DOHH2 (cell line): ENCODE data around the gene CDH26.
"Not testable (repeated sequence)": the region's sequence is repeated elsewhere in the genome, so short reads cannot be mapped to it uniquely, and the experiment has no call there.

Experiments
- H3F3A ChIP-seq: fragments of 200-600 bp; sonication (generic), shearing (Covaris generic); 2 replicates; pipeline ENCODE4 v1.6.0; 2016; ENCODE audit warnings: antibody characterized with exemption, mild to moderate bottlenecking; ENCODE audit not compliant: control insufficient read depth, insufficient read depth
- H3K27ac ChIP-seq: fragments of 200-600 bp; sonication (generic); 2 replicates; pipeline ENCODE4 v1.5.1; 2014; ENCODE audit warnings: low read depth, mild to moderate bottlenecking, low read length, moderate library complexity
- H3K27me3 ChIP-seq: fragments of 200-600 bp; sonication (generic); 2 replicates; pipeline ENCODE4 v1.6.1; 2014; ENCODE audit warnings: mild to moderate bottlenecking, low read length, mixed read lengths; ENCODE audit not compliant: control insufficient read depth
- H3K36me3 ChIP-seq: fragments of 200-600 bp; sonication (generic); 2 replicates; pipeline ENCODE4 v1.6.1; 2014; ENCODE audit warnings: mild to moderate bottlenecking, low read length, moderate library complexity, mixed read lengths; ENCODE audit not compliant: control insufficient read depth
- H3K4me1 ChIP-seq: fragments of 200-600 bp; sonication (generic); 2 replicates; pipeline ENCODE4 v1.6.1; 2014; ENCODE audit warnings: mild to moderate bottlenecking, low read length, mixed read lengths; ENCODE audit not compliant: control insufficient read depth
- H3K4me2 ChIP-seq: fragments of 200-600 bp; sonication (generic); 2 replicates; pipeline ENCODE4 v1.6.0; 2014; ENCODE audit warnings: mild to moderate bottlenecking, low read length, moderate library complexity
- H3K4me3 ChIP-seq: fragments of 200-600 bp; sonication (generic); 2 replicates; pipeline ENCODE4 v1.5.1; 2014; ENCODE audit warnings: mild to moderate bottlenecking, low read length, mixed read lengths
- H3K79me2 ChIP-seq: fragments of 200-600 bp; sonication (generic); 2 replicates; pipeline ENCODE4 v1.6.1; 2014; ENCODE audit warnings: mild to moderate bottlenecking, low read length, mixed read lengths; ENCODE audit not compliant: control insufficient read depth
- H3K9me2 ChIP-seq: fragments of 200-600 bp; sonication (generic); replicated peaks from 2 replicates; pipeline ENCODE4 v1.6.1; 2014; ENCODE audit warnings: mild to moderate bottlenecking, low read length, mixed read lengths; ENCODE audit not compliant: control insufficient read depth
- H3K9me3 ChIP-seq: fragments of 200-600 bp; sonication (generic); 2 replicates; pipeline ENCODE4 v1.6.1; 2014; ENCODE audit warnings: antibody characterized with exemption, low read length, mixed read lengths; ENCODE audit not compliant: control insufficient read depth, insufficient read depth
- H4K20me1 ChIP-seq: fragments of 200-600 bp; sonication (generic); 2 replicates; pipeline ENCODE4 v1.6.0; 2014; ENCODE audit warnings: low read depth, mild to moderate bottlenecking, antibody characterized with exemption, low read length, moderate library complexity; ENCODE audit not compliant: control insufficient read depth, insufficient read depth
- CTCF ChIP-seq: fragments of 200-600 bp; sonication (generic); IDR thresholded peaks from one replicate; pipeline ENCODE4 v1.5.1; 2014; ENCODE audit warnings: antibody characterized with exemption, mild to moderate bottlenecking, low read depth, low read length; ENCODE audit not compliant: poor library complexity, severe bottlenecking
- EZH2phosphoT487 ChIP-seq: fragments of 200-600 bp; sonication (generic); IDR thresholded peaks from 2 replicates; pipeline ENCODE4 v1.6.1; 2017; ENCODE audit warnings: borderline replicate concordance, mild to moderate bottlenecking, antibody characterized with exemption, low read length, moderate library complexity, mixed read lengths

Gene CDH26

DNA sequence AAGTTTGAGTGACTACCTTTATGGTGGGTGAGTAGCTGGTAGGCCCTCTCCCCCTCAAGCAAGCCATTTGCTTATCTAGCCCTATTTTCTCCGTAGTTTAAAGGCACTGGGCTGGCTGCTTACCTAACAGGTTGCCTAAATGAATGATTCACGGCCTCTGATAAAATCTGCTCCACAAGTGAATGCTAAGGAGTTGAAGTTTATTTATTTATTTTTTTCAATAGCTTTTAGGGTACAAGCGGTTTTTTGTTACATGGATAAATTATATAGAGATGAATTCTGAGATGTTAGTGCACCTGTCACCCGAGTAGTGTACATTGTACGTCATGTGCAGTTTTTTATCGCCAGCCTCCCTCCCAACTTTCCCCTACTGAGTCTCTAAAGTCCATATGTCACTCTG, 8.3 kb upstream of the CDH26 start:
- TF ChIP-seq CTCF (no peak), EZH2phosphoT487 (no peak)
- H3K4me1 ChIP-seq: peaks cover 19% of the 10 kb centered on the region
- H3F3A ChIP-seq: peaks cover 9% of the 10 kb centered on the region; the same call in 1 of the 2 replicates
- H3K9me3 ChIP-seq: no peaks in the 10 kb centered on the region
- H3K4me2 ChIP-seq: no peak overlapping the region
- H3K27ac ChIP-seq: no peak overlapping the region
- peaks cover 4% of the 10 kb centered on the region; the same call in 1 of the 2 replicates for H3K36me3 ChIP-seq
- H3K27me3 ChIP-seq: no peaks in the 10 kb centered on the region
- no peaks in the 10 kb centered on the region for H3K79me2 ChIP-seq
- H3K4me3 ChIP-seq: no peak overlapping the region
- H3K9me2 ChIP-seq: no peaks in the 10 kb centered on the region
- H4K20me1 ChIP-seq: no peaks in the 10 kb centered on the region

- H3K9me2 ChIP-seq: no peaks in the 10 kb centered on the region
- no peaks in the 10 kb centered on the region for H3K4me1 ChIP-seq
- no peak overlapping the region for H3K4me3 ChIP-seq
- no peaks in the 10 kb centered on the region for H4K20me1 ChIP-seq
- H3K27me3 ChIP-seq: no peaks in the 10 kb centered on the region
- TF ChIP-seq EZH2phosphoT487: no peak
- no peak for TF ChIP-seq CTCF
- no peaks in the 10 kb centered on the region for H3K36me3 ChIP-seq
- no peaks in the 10 kb centered on the region for H3F3A ChIP-seq
- no peak overlapping the region for H3K27ac ChIP-seq
- H3K9me3 ChIP-seq: no peaks in the 10 kb centered on the region
- no peak overlapping the region for H3K4me2 ChIP-seq
- no peaks in the 10 kb centered on the region for H3K79me2 ChIP-seq
These were observed 3.5 kb upstream of the CDH26 start for GRCh38 chr20:59954718-59955117.

DNA sequence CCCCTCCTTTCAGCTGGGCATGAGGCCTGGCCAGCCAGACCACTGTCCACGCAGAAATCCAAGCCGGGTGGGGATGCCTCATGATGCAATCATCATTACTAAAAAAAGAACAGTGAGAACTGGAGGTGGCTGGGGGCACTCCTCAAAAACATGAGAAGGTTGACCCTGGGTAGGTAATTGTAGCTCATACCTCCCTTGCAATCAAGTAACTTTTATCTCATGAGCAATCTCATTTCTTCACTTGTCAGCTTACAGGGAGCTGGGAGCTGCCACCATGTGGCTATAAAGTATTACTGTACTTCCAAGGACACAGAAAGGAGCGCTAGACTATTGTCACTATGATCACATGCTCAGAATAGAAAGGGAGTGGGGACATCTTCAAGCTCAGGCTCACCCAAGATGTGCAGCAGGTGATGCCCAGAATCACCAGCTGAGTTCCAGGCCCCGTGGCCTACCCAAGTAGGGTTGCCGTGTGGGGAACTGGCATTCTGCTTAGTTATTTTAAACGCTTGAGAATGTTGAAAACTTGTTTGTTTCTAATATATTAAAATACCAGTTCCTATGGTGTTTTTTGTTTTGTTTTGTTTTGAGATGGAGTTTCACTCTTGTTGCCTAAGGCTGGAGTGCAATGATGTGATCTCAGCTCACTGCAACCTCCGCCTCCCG, 3.0 kb upstream of the CDH26 start:
- Histone ChIP-seq H4K20me1 (no peaks in the 10 kb centered on the region), H3K27me3 (no peaks in the 10 kb centered on the region), H3K79me2 (no peaks in the 10 kb centered on the region), H3K4me1 (no peaks in the 10 kb centered on the region), H3K9me2 (no peaks in the 10 kb centered on the region), H3K9me3 (no peaks in the 10 kb centered on the region), H3F3A (no peaks in the 10 kb centered on the region), H3K27ac (no peak overlapping the region), H3K36me3 (no peaks in the 10 kb centered on the region), H3K4me3 (no peak overlapping the region), H3K4me2 (no peak overlapping the region)
- TF ChIP-seq EZH2phosphoT487 (no peak), CTCF (peak; percentile 38)

DNA sequence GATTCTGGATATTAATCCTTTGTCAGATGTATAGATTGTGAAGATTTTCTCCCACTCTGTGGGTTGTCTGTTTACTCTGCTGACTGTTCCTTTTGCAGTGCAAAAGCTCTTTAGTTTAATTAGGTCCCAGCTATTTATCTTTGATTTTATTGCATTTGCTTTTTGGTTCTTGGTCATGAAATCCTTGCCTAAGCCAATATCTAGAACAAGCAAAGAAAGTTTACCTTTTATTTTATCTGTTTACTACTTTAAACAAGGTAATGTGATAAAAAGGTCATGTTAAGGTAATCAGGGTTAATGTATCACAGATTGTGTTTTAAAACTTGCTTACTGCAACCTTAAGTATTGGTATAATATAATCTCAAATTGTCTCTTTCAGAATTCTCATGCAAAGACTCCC, 655 bp upstream of the CDH26 start:
- H3F3A ChIP-seq, H4K20me1 ChIP-seq, H3K27me3 ChIP-seq, H3K79me2 ChIP-seq, H3K36me3 ChIP-seq, H3K27ac ChIP-seq, H3K4me1 ChIP-seq, H3K4me2 ChIP-seq, H3K9me3 ChIP-seq, H3K4me3 ChIP-seq, H3K9me2 ChIP-seq: not testable (repeated sequence)
